NCI-H2196 treated with DMSO at 0.1 percent for 48 hours (cell line): ENCODE results near the gene PDLIM7.

ENCODE experiments used
- DNase-seq: peaks from one replicate; lab custom pipeline; 2025; ENCODE audit not compliant: unreplicated experiment; lab: John Stamatoyannopoulos, UW

Gene PDLIM7

DNA sequence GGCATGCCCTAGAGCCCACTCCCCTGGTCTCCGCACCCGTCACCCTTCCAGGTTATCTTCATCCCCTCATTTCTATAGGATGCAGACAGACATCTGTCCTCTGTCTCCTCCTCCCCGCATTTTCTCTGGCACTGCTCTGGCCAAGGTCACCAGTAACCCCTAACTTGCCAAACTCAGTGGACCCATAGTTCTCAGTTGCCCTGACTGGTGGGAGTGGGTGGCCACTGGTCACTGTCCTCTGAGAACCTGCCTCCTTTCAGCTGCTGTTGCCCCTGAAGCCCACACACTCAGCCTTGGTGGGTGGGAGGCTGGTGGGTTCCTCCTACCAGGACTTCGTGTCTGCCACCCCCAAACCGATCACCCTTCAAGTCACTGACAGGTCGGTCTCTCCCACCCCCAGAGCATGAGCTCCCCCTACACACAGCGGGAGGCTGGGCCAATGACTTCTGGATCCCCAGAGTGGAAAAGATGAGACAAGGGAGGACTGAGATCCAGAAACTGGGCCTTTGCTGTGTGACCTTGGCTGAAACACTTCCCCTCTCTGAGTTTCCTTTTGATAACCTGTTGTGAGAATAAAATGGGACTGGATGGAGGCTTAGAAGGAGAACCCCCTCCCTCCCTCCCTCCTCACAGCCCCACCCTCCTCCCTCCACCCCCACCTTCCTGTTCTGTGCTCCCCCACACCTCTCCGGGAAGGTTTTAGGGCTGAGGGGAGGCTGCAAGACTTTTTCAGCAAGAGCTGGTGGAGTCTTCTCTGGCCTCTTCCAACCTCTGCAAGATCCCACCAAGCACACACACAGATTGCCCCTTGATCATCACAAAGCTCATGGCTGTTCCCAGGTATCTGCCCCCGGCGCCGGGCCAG is 21.6 kb downstream of the PDLIM7 start:
- DNase-seq: no peak

DNA sequence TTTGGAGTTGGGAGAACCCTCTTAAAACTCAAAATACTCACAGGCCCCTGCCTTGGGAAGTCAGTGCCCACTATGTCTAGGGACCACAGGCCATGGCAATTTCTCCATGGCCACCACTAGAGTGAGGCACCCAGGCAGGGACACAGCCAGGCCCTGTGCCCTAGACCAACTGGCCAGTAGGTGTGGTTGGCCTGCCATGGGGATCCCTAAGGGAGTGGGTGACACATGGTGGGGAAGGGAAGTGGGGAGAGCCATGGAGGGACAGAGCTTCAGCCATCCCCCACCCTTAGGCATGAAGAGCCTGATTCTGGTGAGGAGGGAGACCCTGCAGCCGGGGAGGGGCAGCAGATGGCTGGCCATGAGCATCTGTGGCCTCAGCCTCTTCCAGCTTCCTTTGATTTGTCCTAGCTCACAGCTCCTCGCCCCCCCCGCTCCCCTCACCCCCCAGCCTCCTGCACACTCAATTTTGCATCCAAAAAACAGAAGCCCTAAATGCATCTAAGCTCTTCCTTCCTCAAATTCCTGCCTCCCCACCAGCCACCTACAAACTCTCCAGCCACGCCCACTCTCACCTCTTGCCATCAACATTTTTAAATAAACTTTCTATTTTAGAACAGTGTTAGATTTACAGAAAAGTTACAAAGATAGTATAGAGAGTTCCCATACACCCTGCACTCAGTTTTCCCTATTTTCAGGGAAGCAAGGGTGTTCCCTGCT is 22.4 kb downstream of the PDLIM7 start:
- DNase-seq: no peak

DNA sequence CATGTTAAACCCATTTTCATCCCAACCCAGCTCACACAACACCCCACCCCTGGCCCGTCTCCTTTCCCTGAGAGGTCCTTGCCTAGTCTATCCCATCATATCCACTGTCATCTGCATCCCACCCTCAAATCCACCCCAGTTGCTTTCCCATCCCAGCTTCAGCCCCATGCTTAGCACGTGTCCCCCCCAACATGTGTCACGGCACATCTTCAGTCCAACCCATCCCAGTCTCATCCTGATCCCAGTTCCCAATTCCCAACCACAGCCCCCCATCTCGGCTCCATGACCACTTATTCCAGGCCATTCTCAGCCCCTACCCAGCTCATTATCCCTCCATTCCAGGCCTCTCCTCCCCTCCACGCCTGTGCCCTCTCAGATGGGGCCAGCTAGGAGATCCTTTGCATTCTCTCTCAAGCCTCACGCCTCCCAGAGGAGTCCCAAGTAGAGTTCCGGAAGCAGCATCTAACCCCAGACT is 23.4 kb downstream of the PDLIM7 start:
- no peak for DNase-seq

DNA sequence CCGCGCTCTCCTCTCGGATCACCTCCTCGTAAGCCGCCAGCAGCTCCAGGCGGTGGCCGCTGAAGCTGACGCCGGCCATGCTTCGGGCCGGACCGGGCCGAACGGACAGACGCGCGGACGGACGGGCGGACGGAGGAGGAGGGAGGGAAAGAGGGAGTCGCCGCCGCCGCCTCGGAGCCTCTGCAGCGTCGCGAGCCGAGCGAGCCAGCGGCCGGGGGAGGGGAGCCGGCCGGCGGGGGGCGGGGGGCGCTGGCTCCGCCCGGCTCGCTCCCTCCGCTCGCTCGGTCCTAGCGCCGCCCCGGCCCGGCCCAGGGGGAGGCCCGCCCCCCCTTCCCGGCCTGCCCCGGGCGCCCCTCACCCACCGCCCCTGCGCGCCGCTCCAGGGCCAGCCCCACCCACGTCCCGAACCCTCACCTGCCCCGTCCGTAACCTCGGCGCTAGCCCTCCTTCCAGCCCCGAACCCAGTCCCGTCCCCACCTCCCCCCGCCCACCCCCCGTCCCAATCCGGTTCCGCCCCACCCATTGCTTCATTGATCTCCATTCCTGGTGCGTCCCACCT is 23.9 kb downstream of the PDLIM7 start, which contains the start of gene DBN1:
Gene DBN1, minus strand, starts transcription at position 192 of the 559 bp plus-strand sequence. Its CDS starts 113 bp downstream, at position 79.
- peak; percentile 39 for DNase-seq

DNA sequence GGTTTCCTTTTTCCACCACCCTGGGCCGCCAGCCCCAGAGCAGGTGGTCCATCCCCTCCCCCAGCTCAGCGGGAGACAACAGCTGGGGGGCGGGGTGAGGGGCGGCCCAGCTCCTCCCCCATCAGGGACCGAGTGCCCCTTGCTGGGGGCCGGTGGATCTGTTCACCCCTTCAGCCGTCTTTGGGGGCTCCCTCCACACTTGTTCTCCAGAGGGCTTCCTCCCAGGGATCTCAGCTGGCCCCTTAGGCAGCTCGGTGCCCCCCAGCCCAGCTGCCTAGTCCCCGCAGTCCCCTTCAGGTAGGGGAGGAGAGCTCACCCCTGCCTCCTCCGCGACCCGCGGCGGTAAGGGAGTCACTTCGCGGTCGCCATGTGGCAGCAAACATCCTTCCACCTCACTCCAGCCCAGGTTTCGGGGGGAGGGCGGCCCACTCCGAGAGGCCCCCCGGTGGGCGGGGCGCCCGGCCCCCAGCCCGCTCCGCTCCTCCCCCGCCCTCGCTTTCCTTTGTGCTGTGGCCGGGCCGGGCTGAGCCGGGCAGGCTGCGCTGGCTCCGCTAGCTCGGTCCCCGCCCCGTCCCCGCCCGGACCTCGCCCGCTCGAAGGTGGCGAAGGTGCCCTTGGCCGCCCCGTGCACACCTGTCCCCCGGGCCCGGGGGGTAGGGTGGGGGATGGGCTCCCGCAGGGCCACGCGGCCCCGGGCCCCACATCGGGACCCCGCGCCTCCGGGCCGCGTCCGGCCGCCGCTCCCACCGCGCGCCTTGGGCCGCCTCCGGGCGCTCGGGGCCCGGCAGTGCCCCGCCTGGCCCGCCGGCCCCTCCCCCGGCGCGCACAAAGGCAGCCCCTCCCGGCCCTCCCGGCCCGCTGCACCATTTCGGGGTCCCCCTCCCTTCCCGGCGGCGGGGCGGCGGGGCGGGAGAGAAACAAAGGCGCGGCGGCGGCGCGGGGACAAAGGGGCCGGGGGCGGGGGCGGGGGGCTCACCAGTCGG is 24.7 kb downstream of the PDLIM7 start:
- DNase-seq: no peak

DNA sequence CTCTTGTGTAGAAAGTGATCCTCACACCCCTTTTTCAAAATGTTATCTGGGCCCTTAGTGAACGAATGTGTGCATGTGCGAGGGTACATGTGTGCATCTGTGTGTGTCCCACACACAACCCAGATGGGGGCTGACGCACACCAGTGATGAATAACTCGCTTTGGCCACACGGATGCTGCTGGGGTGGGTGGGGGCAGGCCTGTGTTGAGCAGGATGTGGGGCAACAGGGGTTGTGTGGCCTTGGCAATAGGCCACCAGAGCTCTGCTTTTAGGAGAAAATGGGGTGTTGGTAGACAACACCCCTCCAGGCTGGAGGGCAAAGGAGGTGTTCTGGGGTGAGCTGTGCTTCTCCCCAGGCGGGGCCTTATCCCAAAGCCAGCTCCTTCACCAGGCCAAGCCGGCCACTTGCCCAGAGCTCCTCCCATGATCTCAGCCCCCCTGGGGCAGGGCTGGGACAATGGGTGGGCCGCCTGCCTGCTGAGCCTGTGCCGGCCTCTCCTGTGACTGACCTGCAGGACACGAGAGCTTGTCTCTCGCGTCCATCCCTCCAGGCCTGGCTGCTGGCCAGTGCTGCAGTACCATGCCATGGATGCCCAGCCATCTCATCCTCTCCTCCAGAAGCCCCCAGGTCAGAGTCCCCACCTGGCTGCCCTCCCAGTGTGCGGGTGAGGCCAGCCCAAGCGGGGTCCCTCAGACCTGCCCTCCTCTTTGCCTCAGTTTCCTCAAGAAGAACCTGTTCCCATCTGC is 25.6 kb downstream of the PDLIM7 start:
- no peak for DNase-seq

DNA sequence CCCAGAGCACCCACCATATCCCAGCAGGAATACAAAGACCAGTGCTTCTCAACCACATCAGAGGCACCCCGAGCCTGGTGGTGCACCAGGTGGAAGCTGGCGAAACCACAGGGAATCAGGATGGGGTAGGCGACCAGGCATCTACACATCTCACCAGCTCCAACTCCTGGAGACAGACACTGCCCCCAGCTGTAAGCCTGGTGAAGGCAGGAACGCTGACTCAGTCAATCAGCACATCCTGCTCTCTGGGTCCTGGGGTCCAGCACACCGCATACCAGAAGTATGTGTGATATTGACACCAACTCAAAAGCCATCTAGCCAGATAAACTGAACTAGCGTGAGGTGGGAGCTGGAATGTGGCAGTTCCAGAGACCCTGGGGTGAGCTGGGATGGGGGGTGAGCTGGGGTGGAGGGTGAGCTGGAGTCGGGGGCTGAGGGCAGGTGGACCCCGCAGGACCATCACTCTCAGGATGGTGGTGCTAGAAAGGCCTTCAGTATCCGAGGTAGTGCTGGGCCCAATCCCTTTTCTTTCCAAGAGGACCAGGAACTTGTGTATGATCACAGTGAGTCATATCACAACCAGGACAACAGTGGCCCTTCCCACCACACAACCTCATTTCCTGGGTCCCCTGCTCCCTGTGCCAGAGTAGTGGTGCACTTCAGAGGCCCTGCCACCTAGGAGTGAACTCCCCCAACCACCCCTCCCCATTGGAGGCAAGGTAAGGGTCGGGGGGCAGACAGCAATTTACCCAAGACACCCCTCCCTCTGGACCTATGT is 26.5 kb downstream of the PDLIM7 start:
- no peak for DNase-seq

DNA sequence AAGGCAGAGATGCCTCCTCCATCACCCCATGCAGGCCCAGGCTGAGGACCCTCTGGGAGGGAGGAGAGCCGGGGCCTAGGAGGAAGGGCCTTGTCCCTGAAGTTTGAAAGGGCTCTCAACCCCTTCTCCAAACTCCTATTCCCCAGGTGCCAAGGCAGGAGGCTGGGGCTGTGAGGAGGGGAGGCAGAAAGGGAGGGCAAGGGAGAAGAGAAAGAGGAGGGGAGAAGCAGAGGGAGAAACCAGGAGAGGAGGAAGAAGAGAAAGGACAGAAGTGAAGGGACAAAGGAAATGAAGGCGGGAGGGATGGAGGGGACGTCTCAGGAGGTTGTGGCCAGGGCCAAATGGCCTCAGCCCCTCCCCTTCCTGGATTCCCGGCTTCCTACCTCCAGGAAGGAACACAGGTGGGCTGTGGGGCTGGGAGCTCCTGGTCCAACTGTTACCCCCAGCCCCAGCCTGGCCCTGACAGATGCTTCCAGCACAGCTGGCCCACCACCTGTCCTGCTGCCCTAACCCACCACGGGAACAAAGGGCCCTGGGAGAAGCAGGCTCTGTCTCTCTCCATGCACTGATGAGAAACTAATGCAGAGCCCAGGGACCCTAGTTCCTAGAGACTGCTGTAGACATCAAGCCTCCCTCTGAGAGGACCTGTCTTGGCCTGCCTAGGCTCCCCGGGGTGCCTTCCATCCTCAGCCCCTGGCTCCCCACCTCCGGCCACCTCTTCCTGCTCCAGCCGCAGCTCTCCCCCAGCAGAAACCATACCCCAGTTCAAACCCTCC is 27.5 kb downstream of the PDLIM7 start:
- DNase-seq: no peak

DNA sequence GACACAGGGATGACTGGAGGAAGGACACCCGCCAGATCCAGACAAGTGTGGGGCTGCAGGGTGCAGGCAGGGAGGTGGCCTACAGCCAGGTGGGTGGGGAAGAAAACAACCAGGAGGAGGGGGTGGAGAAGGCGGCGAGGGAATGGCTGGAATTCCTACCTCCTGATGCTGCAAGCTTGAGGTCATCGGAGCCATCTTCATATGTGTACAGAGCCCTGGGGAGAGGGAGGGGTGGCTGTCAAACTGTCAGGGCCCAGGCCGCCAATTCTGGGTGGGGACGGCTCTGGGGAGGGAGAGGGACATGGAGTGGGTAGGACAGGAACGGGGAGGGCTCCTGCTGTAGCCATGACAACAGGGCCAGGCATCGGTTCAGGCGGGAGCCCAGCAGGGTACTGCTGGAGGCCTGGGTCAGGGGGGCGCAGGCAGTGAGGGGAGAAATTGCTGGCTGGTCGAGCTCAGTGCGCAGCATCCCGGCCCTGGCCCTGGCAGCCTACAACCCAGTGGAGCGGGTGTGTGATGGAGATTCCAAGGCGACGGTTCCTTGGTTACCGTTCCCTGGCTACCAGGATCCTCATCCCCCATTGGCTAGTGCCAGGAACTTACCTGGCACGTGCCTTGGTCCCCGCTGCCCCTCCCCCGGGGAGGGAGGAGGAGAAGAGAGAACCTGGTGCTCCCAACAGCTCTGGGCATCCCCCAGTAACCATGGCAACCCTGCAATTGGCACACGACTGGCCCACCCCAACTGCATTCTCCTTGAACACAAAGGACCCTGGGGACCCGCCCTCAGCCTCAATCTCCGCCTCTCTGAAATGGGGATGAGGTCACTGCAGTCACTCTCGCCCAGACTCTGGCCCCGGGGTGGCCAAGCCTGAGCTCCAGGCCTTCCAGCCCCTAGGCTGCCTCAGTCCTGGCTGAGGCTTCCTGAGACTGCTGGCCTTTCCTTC is 28.4 kb downstream of the PDLIM7 start:
- peak; percentile 43 for DNase-seq

DNA sequence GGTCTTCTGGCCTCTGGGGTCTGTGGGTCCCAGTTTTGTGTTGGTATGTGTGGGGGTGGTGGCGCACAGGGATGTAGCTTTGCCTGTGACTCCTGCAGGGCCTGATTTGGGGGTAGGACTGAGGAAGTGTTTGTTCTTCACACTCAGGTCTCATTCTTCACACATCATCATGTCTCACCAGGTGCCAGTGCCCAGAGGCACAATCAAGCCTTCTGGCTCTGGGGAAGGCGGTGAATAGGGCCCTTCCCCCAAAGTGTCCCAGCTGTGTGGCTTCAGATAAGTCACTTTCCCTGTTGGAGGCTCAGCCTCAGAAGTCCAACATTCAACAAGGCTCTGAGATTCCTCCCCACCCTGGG is 29.1 kb downstream of the PDLIM7 start:
- no peak for DNase-seq

DNA sequence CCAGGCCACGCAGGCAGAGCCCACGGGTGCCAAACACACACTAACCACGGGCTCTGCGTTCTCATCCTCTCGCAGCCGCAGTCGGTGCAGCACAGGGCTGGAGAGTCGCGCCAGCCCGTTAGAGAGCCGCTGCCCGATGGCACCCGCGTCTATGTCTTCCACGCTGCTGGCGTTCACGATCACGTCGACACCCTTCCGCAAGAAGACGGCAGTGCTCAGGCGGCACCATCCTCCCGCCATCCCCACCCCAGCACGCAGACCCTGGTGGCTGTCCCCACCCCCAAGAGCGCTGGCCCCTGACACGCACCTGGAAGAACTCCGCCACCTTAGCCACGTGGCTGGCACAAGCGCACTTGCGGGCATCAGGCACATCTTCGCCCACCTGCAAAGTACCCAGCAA is 30.0 kb downstream of the PDLIM7 start:
- no peak for DNase-seq

DNA sequence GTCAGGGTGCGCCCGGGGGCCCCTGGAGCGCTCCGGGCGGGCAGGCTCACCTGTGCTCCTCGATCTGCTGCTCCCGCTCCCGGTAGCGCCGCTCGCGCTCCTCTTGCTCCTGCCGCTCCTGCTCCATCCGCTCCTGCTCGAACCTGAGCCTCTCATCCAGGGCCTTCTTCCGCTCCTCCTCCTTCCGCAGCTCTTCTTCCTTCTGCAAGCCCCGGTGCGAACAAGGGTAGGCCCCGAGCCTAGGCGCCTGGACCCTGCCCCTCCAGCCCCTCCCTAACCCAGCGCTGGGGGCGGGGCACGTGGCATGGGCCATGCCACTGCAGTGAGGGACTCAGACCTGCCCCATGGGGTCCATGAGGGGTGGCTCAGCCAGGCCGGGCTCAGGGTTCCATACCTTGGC is 30.5 kb downstream of the PDLIM7 start:
- no peak for DNase-seq

DNA sequence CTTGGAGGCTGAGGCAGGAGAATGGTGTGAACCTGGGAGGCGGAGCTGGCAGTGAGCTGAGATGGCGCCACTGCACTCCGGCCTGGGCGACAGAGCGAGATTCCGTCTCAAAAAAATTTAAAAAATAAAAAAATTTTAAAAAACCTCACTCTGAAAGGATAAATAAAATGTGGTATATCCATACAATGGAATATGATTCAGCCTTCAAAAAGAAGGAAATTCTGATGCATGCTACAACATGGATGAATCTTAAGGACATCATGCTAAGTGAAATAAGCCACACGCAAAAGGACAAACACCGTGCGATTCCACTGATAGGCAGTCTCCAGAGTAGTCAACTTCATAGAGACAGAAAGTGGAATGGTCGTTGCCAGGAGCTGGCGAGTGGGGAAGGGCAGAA is 32.4 kb downstream of the PDLIM7 start:
- no peak for DNase-seq

DNA sequence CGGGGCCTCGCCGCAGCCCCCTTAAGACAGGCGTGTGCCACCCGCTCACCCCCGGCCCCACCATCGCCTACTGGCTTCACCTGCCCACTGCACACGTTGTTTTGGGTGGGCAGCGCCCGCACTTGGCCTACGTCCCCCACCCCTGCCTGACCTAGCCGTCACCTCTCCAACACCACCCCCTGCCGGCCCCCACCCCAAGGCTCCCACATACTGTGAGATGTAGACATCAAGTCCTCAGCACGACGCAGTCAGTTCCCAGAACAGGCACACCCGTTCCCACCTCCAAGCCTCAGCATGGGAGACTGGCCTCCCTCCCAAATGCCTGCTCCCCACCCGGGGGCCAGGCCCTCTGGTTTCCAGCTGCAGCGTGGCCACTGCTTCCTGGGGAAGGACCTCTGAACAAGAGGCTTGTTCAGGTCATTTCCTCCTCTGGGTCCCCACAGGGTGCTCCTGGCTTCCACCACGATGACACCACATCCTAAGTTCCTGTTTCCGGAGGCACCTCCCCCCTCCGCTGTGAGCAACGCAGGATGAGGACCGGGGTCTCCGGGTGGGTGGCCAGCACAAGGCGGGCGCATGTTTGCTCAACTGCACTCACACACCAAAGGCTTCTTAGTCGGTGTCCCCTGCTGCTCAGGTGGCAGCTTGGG is 35.3 kb downstream of the PDLIM7 start:
- no peak for DNase-seq

DNA sequence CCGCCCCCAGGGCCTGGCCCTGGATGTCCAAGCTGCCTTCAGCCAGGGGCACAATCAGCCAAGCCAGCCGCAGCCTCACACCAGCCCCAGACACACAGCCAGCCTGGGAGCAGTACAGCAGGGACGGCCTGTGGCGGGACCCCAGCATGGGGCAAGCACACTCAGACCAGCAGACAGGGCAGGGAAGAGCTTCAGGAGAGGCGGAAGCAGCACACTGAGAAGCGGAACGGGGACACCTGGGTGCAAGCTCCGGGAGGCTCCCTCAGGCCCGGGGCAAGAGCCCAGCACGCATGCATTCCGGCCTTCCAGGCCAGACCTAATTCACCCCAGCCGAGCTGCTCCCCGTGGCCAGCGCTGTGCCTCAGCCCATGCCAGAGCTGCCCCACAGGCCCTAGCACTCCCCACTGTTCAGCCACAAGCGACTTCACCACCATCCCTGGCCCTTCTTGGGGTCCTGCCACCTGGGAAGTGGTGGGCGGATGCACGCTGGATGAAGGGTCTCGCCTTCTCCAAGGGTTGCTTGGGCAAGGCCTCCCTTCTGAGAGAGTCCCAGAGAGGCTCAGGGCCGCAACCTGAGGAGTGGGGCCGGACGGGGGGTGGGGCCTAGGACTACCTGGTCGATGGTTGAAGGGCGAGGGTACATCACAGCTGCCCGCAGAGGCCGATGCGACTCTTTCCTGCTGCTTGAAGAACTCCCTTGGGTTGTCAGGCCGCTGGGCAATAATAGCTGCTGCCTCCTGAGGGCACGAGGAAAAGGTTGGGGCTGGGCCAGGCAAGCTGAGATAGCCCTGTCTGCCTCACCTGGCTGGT is 37.4 kb downstream of the PDLIM7 start:
- DNase-seq: no peak

DNA sequence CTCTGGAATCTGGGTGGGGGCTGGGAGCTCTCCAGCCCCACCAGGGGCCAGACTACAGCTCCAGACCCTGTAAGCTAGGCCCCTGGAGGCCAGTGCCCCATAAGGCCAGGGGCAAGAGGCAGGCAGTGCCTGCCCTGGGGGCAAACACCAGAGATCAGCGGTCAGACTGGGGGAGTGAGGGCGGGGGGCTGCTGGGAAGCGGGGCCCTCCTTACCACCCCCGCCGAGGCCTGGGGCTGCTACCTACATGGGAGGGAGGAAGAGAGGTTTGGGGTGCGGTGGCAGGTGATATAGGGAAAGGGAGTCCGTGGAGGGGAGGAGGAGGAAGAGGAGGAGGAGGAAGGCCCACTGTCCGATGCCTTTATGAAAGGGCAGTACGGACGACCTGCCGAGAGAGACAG is 38.0 kb downstream of the PDLIM7 start:
- DNase-seq: no peak
